ENCODE measurements around the gene FAM120A. TPM values are rescaled to one million over a fixed set of nuclear protein-coding genes. Genes with fewer than 3 reads are reported as not detected.

The FAM120A gene
- total RNA-seq, 1 experiment from 2014 or later, result 43.2 TPM

DNA sequence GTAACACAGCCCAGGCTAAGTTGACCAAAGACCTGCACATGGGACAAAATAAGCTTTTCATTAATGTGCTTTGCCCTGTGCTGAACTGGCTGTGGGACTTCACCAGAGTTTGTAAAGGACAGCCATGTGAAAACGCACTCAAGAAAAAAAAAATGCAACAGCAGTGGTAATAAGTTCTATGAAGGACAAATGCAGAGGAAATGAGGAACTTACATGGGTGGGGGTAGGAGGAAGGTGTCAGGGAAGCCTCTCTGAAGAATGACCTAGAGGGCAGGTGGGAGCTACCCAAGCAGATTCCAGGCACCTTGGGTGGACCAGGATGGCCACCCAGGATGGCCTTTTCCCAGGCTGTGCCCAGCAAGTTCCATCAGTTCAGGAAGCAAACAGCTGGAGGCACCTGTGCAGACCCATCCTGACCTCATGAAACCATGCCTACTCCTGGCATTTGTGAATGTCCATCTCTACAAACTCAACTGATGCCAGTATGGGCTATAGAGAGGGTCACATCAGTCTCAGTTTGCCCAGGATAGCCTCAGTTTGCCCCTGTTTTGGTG, 118.2 kb downstream of the FAM120A start:
- TF ChIP-seq CTCF (IDR thresholded peaks at IDR 0.05; ENCODE audit: insufficient read depth in 1 of 2, low read depth in 1 of 2, low read length in 1 of 2, severe bottlenecking in 1 of 2, unreplicated experiment in 1 of 2), result no peak
- Mint-ChIP-seq H3K27me3 (ENCODE audit: insufficient read depth, unreplicated experiment) (no peaks in the 10 kb centered on the region), H3K4me1 (ENCODE audit: low read depth, unreplicated experiment) (no peaks in the 10 kb centered on the region), H3K36me3 (ENCODE audit: insufficient read depth, unreplicated experiment) (peaks cover 7% of the 10 kb centered on the region), H3K4me3 (ENCODE audit: unreplicated experiment) (no peak overlapping the region), H3K27ac (ENCODE audit: unreplicated experiment) (no peak overlapping the region), H3K9me3 (ENCODE audit: unreplicated experiment) (no peaks in the 10 kb centered on the region)
- Histone ChIP-seq H3K4me3 (ENCODE audit: low read depth, low read length) (no peak overlapping the region), H3K36me3 (ENCODE audit: control insufficient read depth, insufficient read depth, low read length) (no peaks in the 10 kb centered on the region), H3K9me3 (no peaks in the 10 kb centered on the region), H3K4me1 (no peaks in the 10 kb centered on the region; the same call in 1 of the 2 replicates), H3K27me3 (replicated peaks; ENCODE audit: control insufficient read depth, insufficient read depth, low read length) (no peaks in the 10 kb centered on the region)
- ChIA-PET POLR2A (interaction anchor here (0.5 kb wide), 1 partner anchor 436 kb away, joined by 3 read pairs; the partner anchor contains the start of gene NINJ1), CTCF (no interaction called here)
- intact Hi-C loops (cut with micrococcal nuclease; ENCODE audit: unreplicated experiment), result no loop called here
- no peak for DNase-seq
- BruUV-seq (replicated peaks), result no TSS peak

DNA sequence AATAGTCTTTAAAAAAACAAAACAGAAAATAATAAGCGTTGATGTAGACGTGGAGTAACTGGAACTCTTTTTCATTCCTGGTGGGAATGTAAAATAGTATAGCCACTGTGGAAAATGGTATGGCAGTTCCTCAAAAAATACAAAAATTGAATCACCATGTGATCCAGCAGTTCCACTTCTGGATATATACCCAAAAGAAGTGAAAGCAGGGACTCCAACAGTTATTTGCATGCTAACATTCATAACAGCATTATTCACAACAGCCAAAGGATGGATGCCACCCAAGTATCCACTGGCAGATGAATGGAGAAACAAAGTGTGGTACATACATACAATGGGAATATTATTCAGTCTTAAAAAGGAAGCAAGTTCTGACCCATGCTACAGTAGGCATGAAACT, 120.7 kb downstream of the FAM120A start:
- no peak for TF ChIP-seq CTCF (IDR thresholded peaks at IDR 0.05; ENCODE audit: insufficient read depth in 1 of 2, low read depth in 1 of 2, low read length in 1 of 2, severe bottlenecking in 1 of 2, unreplicated experiment in 1 of 2)
- no peaks in the 10 kb centered on the region for H3K9me3 ChIP-seq
- H3K36me3 Mint-ChIP-seq (ENCODE audit: insufficient read depth, unreplicated experiment), result peaks cover 7% of the 10 kb centered on the region
- intact Hi-C loops (cut with micrococcal nuclease; ENCODE audit: unreplicated experiment), result no loop called here
- H3K4me3 ChIP-seq (ENCODE audit: low read depth, low read length), result no peak overlapping the region
- H3K4me1 ChIP-seq, result no peaks in the 10 kb centered on the region; the same call in 1 of the 2 replicates
- no peak overlapping the region for H3K4me3 Mint-ChIP-seq (ENCODE audit: unreplicated experiment)
- H3K9me3 Mint-ChIP-seq (ENCODE audit: unreplicated experiment), result no peaks in the 10 kb centered on the region
- ChIA-PET CTCF (no interaction called here), POLR2A (no interaction called here)
- no TSS peak for BruUV-seq (replicated peaks)
- no peaks in the 10 kb centered on the region for H3K27me3 Mint-ChIP-seq (ENCODE audit: insufficient read depth, unreplicated experiment)
- no peaks in the 10 kb centered on the region for H3K36me3 ChIP-seq (ENCODE audit: control insufficient read depth, insufficient read depth, low read length)
- no peaks in the 10 kb centered on the region for H3K27me3 ChIP-seq (replicated peaks; ENCODE audit: control insufficient read depth, insufficient read depth, low read length)
- no peak overlapping the region for H3K27ac Mint-ChIP-seq (ENCODE audit: unreplicated experiment)
- no peak for DNase-seq
- no peaks in the 10 kb centered on the region for H3K4me1 Mint-ChIP-seq (ENCODE audit: low read depth, unreplicated experiment)

GRCh38 chr9:93572636-93573515, 121.4 kb downstream of the FAM120A start:
- Histone ChIP-seq H3K27me3 (replicated peaks; ENCODE audit: control insufficient read depth, insufficient read depth, low read length) (no peaks in the 10 kb centered on the region), H3K9me3 (no peaks in the 10 kb centered on the region), H3K4me3 (ENCODE audit: low read depth, low read length) (no peak overlapping the region), H3K4me1 (peaks cover 3% of the 10 kb centered on the region), H3K36me3 (ENCODE audit: control insufficient read depth, insufficient read depth, low read length) (no peaks in the 10 kb centered on the region)
- intact Hi-C loops (cut with micrococcal nuclease; ENCODE audit: unreplicated experiment), result no loop called here
- Mint-ChIP-seq H3K4me1 (ENCODE audit: low read depth, unreplicated experiment) (no peaks in the 10 kb centered on the region), H3K4me3 (ENCODE audit: unreplicated experiment) (no peak overlapping the region), H3K27ac (ENCODE audit: unreplicated experiment) (no peak overlapping the region), H3K27me3 (ENCODE audit: insufficient read depth, unreplicated experiment) (no peaks in the 10 kb centered on the region), H3K9me3 (ENCODE audit: unreplicated experiment) (no peaks in the 10 kb centered on the region), H3K36me3 (ENCODE audit: insufficient read depth, unreplicated experiment) (peaks cover 7% of the 10 kb centered on the region)
- TF ChIP-seq CTCF (IDR thresholded peaks at IDR 0.05; ENCODE audit: insufficient read depth in 1 of 2, low read depth in 1 of 2, low read length in 1 of 2, severe bottlenecking in 1 of 2, unreplicated experiment in 1 of 2), result no peak
- POLR2A ChIA-PET, result no interaction called here
- CTCF ChIA-PET, result no interaction called here
- BruUV-seq (replicated peaks), result no TSS peak
- no peak for DNase-seq
